GM12865 (cell line): ENCODE data around the gene NR5A1.

ENCODE experiments used
- DNase-seq: peaks from one replicate; pipeline ENCODE4 v3.0.0; 2010; ENCODE audit warnings: low read depth
- H3K4me3 ChIP-seq: 2 replicates; pipeline ENCODE4 v1.5.1; 2011; ENCODE audit warnings: mild to moderate bottlenecking, low read depth, low read length, control low read depth
- CTCF ChIP-seq: IDR thresholded peaks from 2 replicates; pipeline ENCODE4 v1.5.1; 2011; ENCODE audit warnings: low read length, control low read depth, low read depth, inconsistent platforms; ENCODE audit not compliant: insufficient read depth; ENCODE audit errors: missing control alignments

NR5A1 gene

GRCh38 chr9:124457887-124458431 lies 49.2 kb downstream of the NR5A1 start:
- TF ChIP-seq CTCF, result no peak
- H3K4me3 ChIP-seq, result no peak overlapping the region
- no peak for DNase-seq

- no peak overlapping the region for H3K4me3 ChIP-seq
- DNase-seq, result no peak
- TF ChIP-seq CTCF, result no peak
Observed at GRCh38 chr9:124457079-124457886, 49.9 kb downstream of the NR5A1 start.

GRCh38 chr9:124456341-124457078 lies 50.7 kb downstream of the NR5A1 start:
- no peak for TF ChIP-seq CTCF
- no peak for DNase-seq
- H3K4me3 ChIP-seq, result no peak overlapping the region

GRCh38 chr9:124455820-124456219 lies 51.4 kb downstream of the NR5A1 start:
- H3K4me3 ChIP-seq, result no peak overlapping the region
- DNase-seq, result no peak
- no peak for TF ChIP-seq CTCF

- H3K4me3 ChIP-seq, result no peak overlapping the region
- TF ChIP-seq CTCF, result no peak
- DNase-seq, result no peak
Observed at GRCh38 chr9:124454791-124455443, 52.3 kb downstream of the NR5A1 start.

- no peak for TF ChIP-seq CTCF
- DNase-seq, result no peak
Observed at GRCh38 chr9:124454296-124454695, 52.9 kb downstream of the NR5A1 start.

More at GRCh38 chr9:124454296-124454695, 52.9 kb downstream of the NR5A1 start:
- H3K4me3 ChIP-seq, result no peak overlapping the region
